Hematopoietic multipotent progenitor cell treated with erythropoietin and hydrocortisone succinate and interleukin-3 and kit ligand, for 17 days (in vitro differentiated cells): ENCODE data around the gene ST6GALNAC5.

Experiments used
- DNase-seq: peaks from one replicate; pipeline ENCODE4 v3.0.0-alpha.2; 2015; ENCODE audit warnings: low spot score

Gene ST6GALNAC5

GRCh38 chr1:77048615-77049005 lies 181.3 kb downstream of the ST6GALNAC5 start:
- no peak for DNase-seq

GRCh38 chr1:77051425-77051824 lies 184.1 kb downstream of the ST6GALNAC5 start:
- DNase-seq, result no peak

- DNase-seq, result no peak
Observed at GRCh38 chr1:77056525-77056924, 189.2 kb downstream of the ST6GALNAC5 start.

- DNase-seq, result no peak
Observed at GRCh38 chr1:77057994-77058585, 190.8 kb downstream of the ST6GALNAC5 start.

- DNase-seq, result no peak
Observed at GRCh38 chr1:77060000-77060399, 192.7 kb downstream of the ST6GALNAC5 start.

GRCh38 chr1:77061162-77061561 lies 193.9 kb downstream of the ST6GALNAC5 start:
- DNase-seq, result no peak

- no peak for DNase-seq
Observed at GRCh38 chr1:77063118-77063517, 195.8 kb downstream of the ST6GALNAC5 start.

GRCh38 chr1:77064246-77064645 lies 197.0 kb downstream of the ST6GALNAC5 start:
- DNase-seq, result no peak

GRCh38 chr1:77065693-77066342 lies 198.5 kb downstream of the ST6GALNAC5 start:
- DNase-seq, result no peak

GRCh38 chr1:77068013-77068412 lies 200.7 kb downstream of the ST6GALNAC5 start:
- no peak for DNase-seq

GRCh38 chr1:77076759-77077158 lies 209.5 kb downstream of the ST6GALNAC5 start:
- no peak for DNase-seq

- DNase-seq, result no peak
Observed at GRCh38 chr1:77081834-77082233, 214.6 kb downstream of the ST6GALNAC5 start.

GRCh38 chr1:77084457-77084856 lies 217.2 kb downstream of the ST6GALNAC5 start:
- DNase-seq, result no peak

- no peak for DNase-seq
Observed at GRCh38 chr1:77085109-77085508, 217.8 kb downstream of the ST6GALNAC5 start.

- DNase-seq, result no peak
Observed at GRCh38 chr1:77089756-77090155, 222.5 kb downstream of the ST6GALNAC5 start.

- DNase-seq, result no peak
Observed at GRCh38 chr1:77095236-77095635, 228.0 kb downstream of the ST6GALNAC5 start.

- DNase-seq, result no peak
Observed at GRCh38 chr1:77096496-77097255, 229.4 kb downstream of the ST6GALNAC5 start.

GRCh38 chr1:77100875-77101274 lies 233.6 kb downstream of the ST6GALNAC5 start:
- no peak for DNase-seq

- no peak for DNase-seq
Observed at GRCh38 chr1:77103486-77103885, 236.2 kb downstream of the ST6GALNAC5 start.

GRCh38 chr1:77104672-77105071 lies 237.4 kb downstream of the ST6GALNAC5 start:
- no peak for DNase-seq
